ENCODE data around the gene C6orf163.

C6orf163 gene

DNA sequence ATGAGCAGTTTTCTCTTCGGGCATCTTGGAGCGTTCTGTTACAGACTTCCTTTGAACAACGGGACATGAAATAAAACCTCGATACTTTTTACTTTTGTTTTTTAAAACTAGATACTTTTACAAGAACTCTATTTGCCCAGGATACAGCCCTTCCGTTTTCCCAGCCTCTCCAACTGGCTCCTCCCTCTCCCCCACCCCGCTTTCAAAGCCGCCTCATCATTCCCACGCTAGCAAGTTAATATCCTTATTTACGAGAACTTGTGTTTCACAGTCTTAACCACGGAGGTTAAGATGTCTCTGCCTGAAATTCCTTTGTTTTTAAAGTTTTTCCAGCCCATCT, 62.9 kb downstream of the C6orf163 start:
- TF ChIP-seq, protein P1, sequence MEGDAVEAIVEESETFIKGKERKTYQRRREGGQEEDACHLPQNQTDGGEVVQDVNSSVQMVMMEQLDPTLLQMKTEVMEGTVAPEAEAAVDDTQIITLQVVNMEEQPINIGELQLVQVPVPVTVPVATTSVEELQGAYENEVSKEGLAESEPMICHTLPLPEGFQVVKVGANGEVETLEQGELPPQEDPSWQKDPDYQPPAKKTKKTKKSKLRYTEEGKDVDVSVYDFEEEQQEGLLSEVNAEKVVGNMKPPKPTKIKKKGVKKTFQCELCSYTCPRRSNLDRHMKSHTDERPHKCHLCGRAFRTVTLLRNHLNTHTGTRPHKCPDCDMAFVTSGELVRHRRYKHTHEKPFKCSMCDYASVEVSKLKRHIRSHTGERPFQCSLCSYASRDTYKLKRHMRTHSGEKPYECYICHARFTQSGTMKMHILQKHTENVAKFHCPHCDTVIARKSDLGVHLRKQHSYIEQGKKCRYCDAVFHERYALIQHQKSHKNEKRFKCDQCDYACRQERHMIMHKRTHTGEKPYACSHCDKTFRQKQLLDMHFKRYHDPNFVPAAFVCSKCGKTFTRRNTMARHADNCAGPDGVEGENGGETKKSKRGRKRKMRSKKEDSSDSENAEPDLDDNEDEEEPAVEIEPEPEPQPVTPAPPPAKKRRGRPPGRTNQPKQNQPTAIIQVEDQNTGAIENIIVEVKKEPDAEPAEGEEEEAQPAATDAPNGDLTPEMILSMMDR (IDR thresholded peaks at IDR 0.05; ENCODE audit: insufficient read depth, low read depth, low read length, missing control alignments): no peak
- peak; percentile 42 for DNase-seq (ENCODE audit: low read depth)

DNA sequence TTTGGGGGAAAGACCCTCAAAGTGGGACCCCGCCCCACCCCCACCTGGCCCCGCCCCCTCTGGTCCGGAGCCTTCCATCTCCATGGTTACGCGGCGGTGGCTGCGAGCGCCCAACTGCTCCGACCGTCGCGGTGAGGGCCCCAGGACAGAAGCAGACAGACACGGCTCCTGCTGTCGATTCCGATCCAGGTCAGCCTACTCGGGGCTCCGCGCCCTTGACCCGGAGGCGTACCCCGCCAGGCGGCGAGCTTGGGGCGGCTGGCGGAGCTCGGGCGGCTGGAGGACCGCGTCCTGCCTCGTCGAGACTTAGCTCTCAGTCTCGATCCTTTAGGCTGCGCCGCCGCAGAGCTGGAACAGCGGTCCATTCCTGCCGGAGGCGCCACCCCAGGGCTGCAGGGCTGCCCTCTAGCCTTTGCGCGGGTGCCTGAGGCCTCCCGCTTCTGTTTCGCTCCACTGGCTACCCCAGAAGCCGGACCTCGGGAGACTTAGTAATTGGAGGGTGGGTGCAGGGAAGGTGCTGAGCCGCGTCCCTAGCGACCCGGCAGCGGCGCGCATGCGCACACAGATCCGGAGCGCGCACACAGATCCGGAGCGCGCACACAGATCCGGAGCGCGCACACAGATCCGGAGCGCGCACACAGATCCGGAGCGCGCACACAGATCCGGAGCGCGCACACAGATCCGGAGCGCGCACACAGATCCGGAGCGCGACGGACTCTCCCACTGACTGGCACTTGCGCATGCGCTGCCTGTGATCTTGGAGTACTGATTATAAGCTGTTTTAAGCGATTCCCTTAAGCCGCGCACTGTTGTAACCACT, 63.5 kb downstream of the C6orf163 start, which contains the start of gene CFAP206:
Gene CFAP206 (plus strand): TSS at position 72 of the 820 bp plus-strand sequence. CDS start 1,868 bp downstream, outside the sequence.
- H3K4me3 ChIP-seq (ENCODE audit: low read length): peak within 1 kb of the TSS; percentile 73
- TF ChIP-seq, protein P1 (IDR thresholded peaks at IDR 0.05; ENCODE audit: insufficient read depth, low read depth, low read length, missing control alignments): no peak

More for the DNA sequence above, 62.9 kb downstream of the C6orf163 start:
- H3K4me3 ChIP-seq (ENCODE audit: low read length): peak overlapping the region; percentile 73

DNA sequence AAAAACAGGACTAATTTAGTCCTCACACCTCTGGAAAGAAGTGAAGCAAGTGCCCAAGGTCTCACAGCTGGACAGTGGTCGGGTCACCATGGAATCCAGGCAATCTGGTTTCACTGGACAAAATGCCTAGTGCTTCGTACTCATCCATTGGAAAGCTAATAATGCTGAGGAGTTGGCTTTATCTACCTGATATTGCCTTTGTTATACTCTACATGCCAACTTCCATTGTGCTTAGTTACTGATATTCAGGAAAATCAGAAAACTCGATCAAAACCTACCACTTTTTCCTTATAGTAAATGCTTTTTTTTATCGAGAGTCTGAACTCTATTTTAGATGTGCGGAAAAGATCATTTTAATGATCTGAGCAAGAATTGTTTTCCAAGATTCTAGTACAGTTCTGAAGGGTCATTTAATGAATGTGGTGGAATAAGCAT, 64.1 kb downstream of the C6orf163 start:
- DNase-seq (ENCODE audit: low read depth): no peak
- TF ChIP-seq, protein P1 (IDR thresholded peaks at IDR 0.05; ENCODE audit: insufficient read depth, low read depth, low read length, missing control alignments): no peak
- H3K4me3 ChIP-seq (ENCODE audit: low read length): peak overlapping the region; percentile 73

More for the DNA sequence above, 63.5 kb downstream of the C6orf163 start, which contains the start of gene CFAP206:
- DNase-seq (ENCODE audit: low read depth): peak; percentile 87

Measured in epithelial cell of esophagus (primary cell).